HCT116 (cell line): ENCODE results near the gene FBXL7. TPM values are rescaled to one million over a fixed set of nuclear protein-coding genes. Genes with fewer than 3 reads are reported as not detected.

Experiments
- ATAC-seq: fragments of 200-7000 bp; cut with Tn5 transposase; 2 replicates; pipeline ENCODE4 v1.9.1; 2020; ENCODE audit warnings: mild to moderate bottlenecking, moderate library complexity
- BruUV-seq: library from RNA; stranded (reverse); fragments of 400-500 nt; replicated peaks from 2 replicates; lab custom pipeline; 2021; lab: Mats Ljungman, UMichigan
- CTCF ChIA-PET: fragments of 300-600 bp; sonication (Branson Sonifier 250); formaldehyde crosslinking; loops from one replicate; lab custom pipeline; 2021; ENCODE audit warnings: antibody characterized with exemption; lab: Charles Lee
- POLR2A ChIA-PET: fragments of 300-600, 350-600 bp; sonication (Branson Sonifier 250); formaldehyde crosslinking; loops from one replicate; lab custom pipeline; 2021; ENCODE audit warnings: antibody characterized with exemption; lab: Charles Lee
- RAD21 ChIA-PET, 2 experiments: fragments of 300-600 bp; sonication (Branson Sonifier 250); formaldehyde crosslinking; loops; one replicate each; lab custom pipeline; 2023; ENCODE audit warnings: low total read pairs in 2 of 2; ENCODE audit not compliant: uncharacterized antibody in 2 of 2, unreplicated experiment in 2 of 2, low non-redundant PET in 1 of 2; lab: Charles Lee
- DNase-seq: peaks from one replicate; pipeline ENCODE4 v3.0.0-alpha.2; 2010; ENCODE audit warnings: low read depth, low spot score
- H2AFZ ChIP-seq: fragments of 200-600 bp; shearing (Covaris generic), sonication (generic); 2 replicates; pipeline ENCODE4 v1.6.1; 2017; ENCODE audit warnings: low read depth, mixed run types, mixed read lengths, antibody characterized with exemption, low read length; ENCODE audit not compliant: poor library complexity, severe bottlenecking
- H3K27ac ChIP-seq: 2 replicates; pipeline ENCODE4 v1.5.1; 2012; ENCODE audit warnings: low read depth, low read length
- H3K27me3 ChIP-seq: fragments of 200-600 bp; sonication (generic); 2 replicates; pipeline ENCODE4 v1.6.1; 2016; ENCODE audit warnings: mixed run types, low read length, mixed read lengths; ENCODE audit not compliant: insufficient read depth
- H3K36me3 ChIP-seq, 2 experiments: fragments of 200-500 bp in 1 of 2; fragments of 200-600 bp in 1 of 2; sonication (Bioruptor generic) in 1 of 2; sonication (generic) in 1 of 2; 2 replicates each; pipeline versions ENCODE4 v1.5.1 to v1.6.1; 2014 to 2016; ENCODE audit warnings: low read length in 2 of 2, inconsistent platforms in 1 of 2, mixed read lengths in 1 of 2, mixed run types in 1 of 2; ENCODE audit not compliant: insufficient read depth in 2 of 2, control insufficient read depth in 1 of 2
- H3K4me1 ChIP-seq, 2 experiments: fragments of 200-600 bp in 1 of 2; sonication (generic) in 1 of 2; 2 replicates each; pipeline versions ENCODE4 v1.5.1 to v1.6.1; 2012 to 2017; ENCODE audit warnings: low read length in 2 of 2, inconsistent platforms in 1 of 2, mild to moderate bottlenecking in 1 of 2, mixed read lengths in 1 of 2, mixed run types in 1 of 2, moderate library complexity in 1 of 2; ENCODE audit not compliant: insufficient read depth in 2 of 2, control insufficient read depth in 1 of 2
- H3K4me2 ChIP-seq: fragments of 200-600 bp; sonication (generic); 2 replicates; pipeline ENCODE4 v1.6.1; 2017; ENCODE audit warnings: mixed run types, low read length, mixed read lengths
- H3K4me3 ChIP-seq, 2 experiments: fragments of 200-600 bp in 1 of 2; sonication (generic) in 1 of 2; replicated peaks in 1 of 2; 2 replicates each; pipeline ENCODE4 v1.5.1; 2011 to 2016; ENCODE audit warnings: low read length in 2 of 2, control low read depth in 1 of 2, low read depth in 1 of 2, mild to moderate bottlenecking in 1 of 2, mixed read lengths in 1 of 2, mixed run types in 1 of 2
- H3K79me2 ChIP-seq: fragments of 200-600 bp; sonication (generic); 2 replicates; pipeline ENCODE4 v1.6.1; 2017; ENCODE audit warnings: mild to moderate bottlenecking, mixed run types, low read length, moderate library complexity, mixed read lengths; ENCODE audit not compliant: insufficient read depth
- H3K9ac ChIP-seq: fragments of 200-600 bp; sonication (generic); 2 replicates; pipeline ENCODE4 v1.6.1; 2016; ENCODE audit warnings: low read length, mixed read lengths
- H3K9me2 ChIP-seq: fragments of 200-600 bp; sonication (generic), shearing (Covaris generic); 2 replicates; pipeline ENCODE4 v1.6.1; 2017; ENCODE audit warnings: mixed run types, mild to moderate bottlenecking, moderate library complexity; ENCODE audit not compliant: insufficient read depth
- H3K9me3 ChIP-seq, 2 experiments: fragments of 200-500 bp in 1 of 2; fragments of 200-600 bp in 1 of 2; sonication (Bioruptor generic) in 1 of 2; sonication (generic) in 1 of 2; 2 replicates each; pipeline ENCODE4 v1.6.1; 2014 to 2017; ENCODE audit warnings: low read length in 2 of 2, mixed read lengths in 2 of 2, inconsistent platforms in 1 of 2, low read depth in 1 of 2, mild to moderate bottlenecking in 1 of 2, mixed run types in 1 of 2, moderate library complexity in 1 of 2; ENCODE audit not compliant: control insufficient read depth in 1 of 2, insufficient read depth in 1 of 2
- H4K20me1 ChIP-seq: fragments of 200-600 bp; sonication (generic), shearing (Covaris generic); 2 replicates; pipeline ENCODE4 v1.6.1; 2017; ENCODE audit warnings: mixed run types, mild to moderate bottlenecking, moderate library complexity; ENCODE audit not compliant: insufficient read depth
- CBX3 ChIP-seq: IDR thresholded peaks from 2 replicates; pipeline ENCODE4 v1.6.1; 2012; ENCODE audit warnings: low read depth
- CEBPB ChIP-seq: IDR thresholded peaks from 2 replicates; pipeline ENCODE4 v1.6.1; 2012; ENCODE audit warnings: low read depth
- ELF1 ChIP-seq: IDR thresholded peaks from 2 replicates; pipeline ENCODE4 v1.6.1; 2012; ENCODE audit warnings: low read depth, borderline replicate concordance
- FOSL1 ChIP-seq: IDR thresholded peaks from 2 replicates; pipeline ENCODE4 v1.6.1; 2012; ENCODE audit warnings: low read depth
- POLR2A ChIP-seq: IDR thresholded peaks from 2 replicates; pipeline ENCODE4 v1.7.0; 2011; ENCODE audit warnings: borderline replicate concordance; ENCODE audit not compliant: insufficient read depth, insufficient read length; ENCODE audit errors: extremely low read depth
- POLR2AphosphoS5 ChIP-seq: IDR thresholded peaks from 2 replicates; pipeline ENCODE4 v1.6.1; 2011; ENCODE audit warnings: mild to moderate bottlenecking, low read depth, low read length, moderate library complexity
- SRF ChIP-seq: IDR thresholded peaks from 2 replicates; pipeline ENCODE4 v1.6.1; 2012; ENCODE audit warnings: low read depth
- ZNF274 ChIP-seq: fragments of 200-500 bp; sonication (Bioruptor generic); IDR thresholded peaks from 2 replicates; pipeline ENCODE4 v1.6.1; 2014; ENCODE audit warnings: mild to moderate bottlenecking, low read depth, low read length, inconsistent platforms
- intact Hi-C: fragments of 100-400 bp; cut with micrococcal nuclease; formaldehyde crosslinking; loops from 2 replicates; pipeline ENCODE4 v1.10.0; 2022
- total RNA-seq: library from RNA; stranded (reverse); gene quantifications from one replicate; pipeline ENCODE4 v1.2.1, GENCODE V29; 2021; ENCODE audit not compliant: unreplicated experiment
- TF ChIP-seq, protein P1 (sequence below), 3 experiments: fragments of 200-600 bp in 1 of 3; sonication (generic) in 1 of 3; IDR thresholded peaks in 2 of 3; conservative IDR thresholded peaks in 1 of 3; 2 replicates each; pipeline ENCODE4 v1.5.1; 2012 to 2017; ENCODE audit warnings: low read depth in 2 of 3, low read length in 2 of 3, antibody characterized with exemption in 1 of 3, borderline replicate concordance in 1 of 3, control low read depth in 1 of 3, mild to moderate bottlenecking in 1 of 3, mixed read lengths in 1 of 3, mixed run types in 1 of 3, moderate library complexity in 1 of 3; ENCODE audit not compliant: insufficient read depth in 1 of 3
- TF ChIP-seq, protein P2 (sequence below): IDR thresholded peaks from 2 replicates; pipeline ENCODE4 v1.6.1; 2012
- TF ChIP-seq, protein P3 (sequence below): IDR thresholded peaks from 2 replicates; pipeline ENCODE4 v1.6.1; 2012
- TF ChIP-seq, protein P4 (sequence below): IDR thresholded peaks from 2 replicates; pipeline ENCODE4 v1.6.1; 2012; ENCODE audit warnings: low read depth

Gene FBXL7
- total RNA-seq, 1 experiment from 2014 or later = 0.05 TPM

DNA sequence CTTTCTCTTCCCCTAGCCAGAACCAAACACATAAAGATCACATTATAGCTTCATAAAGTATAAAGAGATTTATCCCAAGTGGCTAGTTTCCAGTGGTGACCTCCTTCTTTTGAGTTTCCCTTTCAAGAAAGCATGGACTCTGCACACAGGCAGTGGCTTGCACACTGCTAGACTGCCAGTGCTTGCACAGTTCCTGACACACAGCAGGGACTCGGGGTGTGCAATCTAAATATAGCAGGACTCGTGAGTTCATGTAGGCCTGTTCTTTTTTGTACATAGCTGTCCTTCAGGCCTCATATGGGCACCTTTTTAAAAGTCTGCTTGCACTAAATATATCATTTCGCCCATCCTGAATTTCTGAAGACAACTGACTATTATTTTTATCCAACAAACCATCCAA is 308.6 kb downstream of the FBXL7 start:
- no peaks in the 10 kb centered on the region for H3K4me1 ChIP-seq
- H3K9me3 ChIP-seq = peaks cover 13 to 14% of the 10 kb centered on the region in 2 experiments; a peak in 2 of 4 replicates
- H3K36me3 ChIP-seq = no peaks in the 10 kb centered on the region
- H3K9ac ChIP-seq = no peak overlapping the region
- CTCF ChIA-PET = no interaction called here
- no peak overlapping the region for H3K4me3 ChIP-seq
- intact Hi-C loops = no loop called here
- DNase-seq (no peak), ATAC-seq (no peak)
- RAD21 ChIA-PET = no interaction called here
- H3K27me3 ChIP-seq = no peaks in the 10 kb centered on the region
- H4K20me1 ChIP-seq = no peaks in the 10 kb centered on the region
- H3K79me2 ChIP-seq = no peaks in the 10 kb centered on the region
- H3K27ac ChIP-seq = no peak overlapping the region
- no peaks in the 10 kb centered on the region for H3K9me2 ChIP-seq
- H2AFZ ChIP-seq = no peak overlapping the region
- no TSS peak for BruUV-seq
- TF ChIP-seq, protein P1, sequence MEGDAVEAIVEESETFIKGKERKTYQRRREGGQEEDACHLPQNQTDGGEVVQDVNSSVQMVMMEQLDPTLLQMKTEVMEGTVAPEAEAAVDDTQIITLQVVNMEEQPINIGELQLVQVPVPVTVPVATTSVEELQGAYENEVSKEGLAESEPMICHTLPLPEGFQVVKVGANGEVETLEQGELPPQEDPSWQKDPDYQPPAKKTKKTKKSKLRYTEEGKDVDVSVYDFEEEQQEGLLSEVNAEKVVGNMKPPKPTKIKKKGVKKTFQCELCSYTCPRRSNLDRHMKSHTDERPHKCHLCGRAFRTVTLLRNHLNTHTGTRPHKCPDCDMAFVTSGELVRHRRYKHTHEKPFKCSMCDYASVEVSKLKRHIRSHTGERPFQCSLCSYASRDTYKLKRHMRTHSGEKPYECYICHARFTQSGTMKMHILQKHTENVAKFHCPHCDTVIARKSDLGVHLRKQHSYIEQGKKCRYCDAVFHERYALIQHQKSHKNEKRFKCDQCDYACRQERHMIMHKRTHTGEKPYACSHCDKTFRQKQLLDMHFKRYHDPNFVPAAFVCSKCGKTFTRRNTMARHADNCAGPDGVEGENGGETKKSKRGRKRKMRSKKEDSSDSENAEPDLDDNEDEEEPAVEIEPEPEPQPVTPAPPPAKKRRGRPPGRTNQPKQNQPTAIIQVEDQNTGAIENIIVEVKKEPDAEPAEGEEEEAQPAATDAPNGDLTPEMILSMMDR (IDR thresholded peaks at IDR 0.05 in 2 of 3, conservative IDR thresholded peaks at IDR 0.05 in 1 of 3; ENCODE audit: borderline replicate concordance in 1 of 3, insufficient read depth in 1 of 3, low read depth in 2 of 3, low read length in 2 of 3) = no peak
- no peak for TF ChIP-seq ELF1
- no peak for TF ChIP-seq FOSL1
- TF ChIP-seq SRF = no peak
- TF ChIP-seq, protein P2, sequence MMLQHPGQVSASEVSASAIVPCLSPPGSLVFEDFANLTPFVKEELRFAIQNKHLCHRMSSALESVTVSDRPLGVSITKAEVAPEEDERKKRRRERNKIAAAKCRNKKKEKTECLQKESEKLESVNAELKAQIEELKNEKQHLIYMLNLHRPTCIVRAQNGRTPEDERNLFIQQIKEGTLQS = no peak
- TF ChIP-seq CBX3 = no peak
- no peak for TF ChIP-seq CEBPB
- no peak for TF ChIP-seq ZNF274
- TF ChIP-seq, protein P3, sequence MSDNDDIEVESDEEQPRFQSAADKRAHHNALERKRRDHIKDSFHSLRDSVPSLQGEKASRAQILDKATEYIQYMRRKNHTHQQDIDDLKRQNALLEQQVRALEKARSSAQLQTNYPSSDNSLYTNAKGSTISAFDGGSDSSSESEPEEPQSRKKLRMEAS = no peak
- TF ChIP-seq, protein P4, sequence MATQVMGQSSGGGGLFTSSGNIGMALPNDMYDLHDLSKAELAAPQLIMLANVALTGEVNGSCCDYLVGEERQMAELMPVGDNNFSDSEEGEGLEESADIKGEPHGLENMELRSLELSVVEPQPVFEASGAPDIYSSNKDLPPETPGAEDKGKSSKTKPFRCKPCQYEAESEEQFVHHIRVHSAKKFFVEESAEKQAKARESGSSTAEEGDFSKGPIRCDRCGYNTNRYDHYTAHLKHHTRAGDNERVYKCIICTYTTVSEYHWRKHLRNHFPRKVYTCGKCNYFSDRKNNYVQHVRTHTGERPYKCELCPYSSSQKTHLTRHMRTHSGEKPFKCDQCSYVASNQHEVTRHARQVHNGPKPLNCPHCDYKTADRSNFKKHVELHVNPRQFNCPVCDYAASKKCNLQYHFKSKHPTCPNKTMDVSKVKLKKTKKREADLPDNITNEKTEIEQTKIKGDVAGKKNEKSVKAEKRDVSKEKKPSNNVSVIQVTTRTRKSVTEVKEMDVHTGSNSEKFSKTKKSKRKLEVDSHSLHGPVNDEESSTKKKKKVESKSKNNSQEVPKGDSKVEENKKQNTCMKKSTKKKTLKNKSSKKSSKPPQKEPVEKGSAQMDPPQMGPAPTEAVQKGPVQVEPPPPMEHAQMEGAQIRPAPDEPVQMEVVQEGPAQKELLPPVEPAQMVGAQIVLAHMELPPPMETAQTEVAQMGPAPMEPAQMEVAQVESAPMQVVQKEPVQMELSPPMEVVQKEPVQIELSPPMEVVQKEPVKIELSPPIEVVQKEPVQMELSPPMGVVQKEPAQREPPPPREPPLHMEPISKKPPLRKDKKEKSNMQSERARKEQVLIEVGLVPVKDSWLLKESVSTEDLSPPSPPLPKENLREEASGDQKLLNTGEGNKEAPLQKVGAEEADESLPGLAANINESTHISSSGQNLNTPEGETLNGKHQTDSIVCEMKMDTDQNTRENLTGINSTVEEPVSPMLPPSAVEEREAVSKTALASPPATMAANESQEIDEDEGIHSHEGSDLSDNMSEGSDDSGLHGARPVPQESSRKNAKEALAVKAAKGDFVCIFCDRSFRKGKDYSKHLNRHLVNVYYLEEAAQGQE = no peak
- no peak for TF ChIP-seq POLR2A
- no peak for TF ChIP-seq POLR2AphosphoS5
- TF ChIP-seq, all 23 proteins: peak for 0
- no peak overlapping the region for H3K4me2 ChIP-seq
- POLR2A ChIA-PET = no interaction called here
